Measurements from ENCODE around the gene ATOH7.
"Not testable (repeated sequence)": the region's sequence is repeated elsewhere in the genome, so short reads cannot be mapped to it uniquely, and the experiment has no call there.

Gene ATOH7

GRCh38 chr10:68231817-68232251 lies at the start of gene ATOH7:
Gene ATOH7 (minus strand): TSS chr10:68232113. CDS start chr10:68231677, 436 bp downstream.
- no peak for DNase-seq (ENCODE audit: low read depth)

GRCh38 chr10:68280758-68281157 lies 48.8 kb upstream of the ATOH7 start:
- no peak for DNase-seq (ENCODE audit: low read depth)

- not testable (repeated sequence) for DNase-seq (ENCODE audit: low read depth)
These were observed 47.2 kb upstream of the ATOH7 start for GRCh38 chr10:68278906-68279753.

- not testable (repeated sequence) for DNase-seq (ENCODE audit: low read depth)
These were observed 45.9 kb upstream of the ATOH7 start for GRCh38 chr10:68277814-68278213.

- no peak for DNase-seq (ENCODE audit: low read depth)
These were observed 44.3 kb upstream of the ATOH7 start for GRCh38 chr10:68276224-68276623.

GRCh38 chr10:68275600-68276126 lies 43.8 kb upstream of the ATOH7 start:
- no peak for DNase-seq (ENCODE audit: low read depth)

GRCh38 chr10:68272833-68273232 lies 40.9 kb upstream of the ATOH7 start:
- no peak for DNase-seq (ENCODE audit: low read depth)

- DNase-seq (ENCODE audit: low read depth): peak; percentile 57
These were observed 39.4 kb upstream of the ATOH7 start for GRCh38 chr10:68271196-68271882.

GRCh38 chr10:68269562-68270290 lies 37.8 kb upstream of the ATOH7 start:
- no peak for DNase-seq (ENCODE audit: low read depth)

GRCh38 chr10:68261132-68261856 lies 29.4 kb upstream of the ATOH7 start:
- DNase-seq (ENCODE audit: low read depth): no peak

- DNase-seq (ENCODE audit: low read depth): no peak
These were observed 21.4 kb upstream of the ATOH7 start for GRCh38 chr10:68253346-68253745.

- DNase-seq (ENCODE audit: low read depth): no peak
These were observed 19.9 kb upstream of the ATOH7 start for GRCh38 chr10:68251625-68252495.

- DNase-seq (ENCODE audit: low read depth): no peak
These were observed 19.2 kb upstream of the ATOH7 start for GRCh38 chr10:68251151-68251550.

- DNase-seq (ENCODE audit: low read depth): no peak
These were observed 17.4 kb upstream of the ATOH7 start for GRCh38 chr10:68249297-68249696.

- no peak for DNase-seq (ENCODE audit: low read depth)
These were observed 16.0 kb upstream of the ATOH7 start for GRCh38 chr10:68247931-68248330.

GRCh38 chr10:68246397-68246796 lies 14.5 kb upstream of the ATOH7 start:
- DNase-seq (ENCODE audit: low read depth): not testable (repeated sequence)

GRCh38 chr10:68242051-68242450 lies 10.1 kb upstream of the ATOH7 start:
- DNase-seq (ENCODE audit: low read depth): no peak

GRCh38 chr10:68239596-68240150 lies 7.8 kb upstream of the ATOH7 start:
- no peak for DNase-seq (ENCODE audit: low read depth)

- no peak for DNase-seq (ENCODE audit: low read depth)
These were observed 7.2 kb upstream of the ATOH7 start for GRCh38 chr10:68239069-68239468.

GRCh38 chr10:68238371-68238770 lies 6.5 kb upstream of the ATOH7 start:
- DNase-seq (ENCODE audit: low read depth): no peak

Data from amniotic epithelial cell (primary cell).